Activated CD4-positive, alpha-beta memory T cell treated with anti-CD3 and anti-CD28 coated beads for 36 hours (primary cell): ENCODE results near the gene METTL25B. TPM values are rescaled to one million over a fixed set of nuclear protein-coding genes. Genes with fewer than 3 reads are reported as not detected.
A peak's percentile ranks its signal among the peaks of the same experiment; 100 is the strongest.

ENCODE experiments used
- CTCF ChIA-PET: fragments of 350-600 bp; sonication (Branson Sonifier 250); formaldehyde crosslinking; loops from one replicate; lab custom pipeline; 2021; ENCODE audit warnings: antibody characterized with exemption, inconsistent platforms; lab: Charles Lee
- POLR2A ChIA-PET: fragments of 350-600 bp; sonication (Branson Sonifier 250); formaldehyde crosslinking; loops from one replicate; lab custom pipeline; 2021; ENCODE audit warnings: antibody characterized with exemption; lab: Charles Lee
- DNase-seq: peaks from one replicate; pipeline ENCODE4 v3.0.0-alpha.2; 2020
- H3K27ac Mint-ChIP-seq: one replicate; pipeline ENCODE4 v1.8.0; 2021; ENCODE audit warnings: mixed read lengths
- H3K27me3 Mint-ChIP-seq: one replicate; pipeline ENCODE4 v1.8.0; 2021; ENCODE audit warnings: mixed read lengths
- H3K36me3 Mint-ChIP-seq: one replicate; pipeline ENCODE4 v1.8.0; 2021; ENCODE audit warnings: mixed read lengths
- H3K4me1 Mint-ChIP-seq: one replicate; pipeline ENCODE4 v1.8.0; 2021; ENCODE audit warnings: low read depth, mixed read lengths
- H3K4me3 Mint-ChIP-seq: one replicate; pipeline ENCODE4 v1.8.0; 2021; ENCODE audit warnings: mild to moderate bottlenecking, mixed read lengths
- H3K9me3 Mint-ChIP-seq: one replicate; pipeline ENCODE4 v1.8.0; 2021; ENCODE audit warnings: mixed read lengths
- intact Hi-C: fragments of 100-400 bp; cut with micrococcal nuclease; formaldehyde crosslinking; loops from one replicate; pipeline ENCODE4 v1.15.1; 2023
- total RNA-seq, 2 experiments: library from RNA; stranded (reverse); gene quantifications; one replicate each; pipeline ENCODE4 v1.2.3, GENCODE V29; 2021

The METTL25B gene
- total RNA-seq, 2 experiments from 2014 or later: 43.0 to 46.3 TPM

GRCh38 chr1:156743367-156744302 is 15.4 kb downstream of the METTL25B start:
- H3K4me3 Mint-ChIP-seq: no peak overlapping the region
- ChIA-PET CTCF (interaction anchor here (2.0 to 6.1 kb wide), 2 partner anchors 8 to 17 kb away, joined by 11 to 64 read pairs; partner anchors contain the start of gene HDGF), POLR2A (interaction anchor here (1.0 to 4.9 kb wide), 2 partner anchors 15 to 24 kb away, joined by 4 to 90 read pairs; partner anchors contain the start of genes ISG20L2, METTL25B and PRCC)
- DNase-seq: no peak
- H3K9me3 Mint-ChIP-seq: no peaks in the 10 kb centered on the region
- H3K36me3 Mint-ChIP-seq: peaks cover 61% of the 10 kb centered on the region
- H3K27me3 Mint-ChIP-seq: no peaks in the 10 kb centered on the region
- intact Hi-C loops: loop anchor here (5.0 kb wide), 3 partner anchors 74 to 886 kb away; partner anchors contain the start of genes GON4L, SH2D2A, SMG5 and SYT11
- H3K4me1 Mint-ChIP-seq: peaks cover 70% of the 10 kb centered on the region
- H3K27ac Mint-ChIP-seq: peak overlapping the region; percentile 95

- no peak for DNase-seq
- Mint-ChIP-seq H3K4me3 (no peak overlapping the region), H3K27ac (peak overlapping the region; percentile 95), H3K4me1 (peaks cover 71% of the 10 kb centered on the region), H3K36me3 (peaks cover 63% of the 10 kb centered on the region), H3K27me3 (no peaks in the 10 kb centered on the region), H3K9me3 (no peaks in the 10 kb centered on the region)
- CTCF ChIA-PET: interaction anchor here (2.3 to 6.1 kb wide), 1 partner anchor 18 kb away, joined by 16 to 64 read pairs; no protein-coding TSS in a partner anchor
- intact Hi-C loops: loop anchor here (5.0 kb wide), 3 partner anchors 73 to 887 kb away; partner anchors contain the start of genes GON4L, SH2D2A, SMG5 and SYT11
- POLR2A ChIA-PET: no interaction called here
Measured at GRCh38 chr1:156744344-156744743, 16.1 kb downstream of the METTL25B start.

GRCh38 chr1:156744786-156745419 is 16.6 kb downstream of the METTL25B start:
- intact Hi-C loops: loop anchor here (5.0 kb wide), 3 partner anchors 72 to 888 kb away; partner anchors contain the start of genes GON4L, SH2D2A, SMG5 and SYT11
- CTCF ChIA-PET: interaction anchor here (2.3 kb wide), 1 partner anchor 19 kb away, joined by 16 read pairs; no protein-coding TSS in a partner anchor

GRCh38 chr1:156745881-156746280 is 17.6 kb downstream of the METTL25B start:
- ChIA-PET POLR2A (no interaction called here), CTCF (interaction anchor here (1.1 to 2.3 kb wide), 2 partner anchors 20 to 114 kb away, joined by 3 to 16 read pairs; no protein-coding TSS in a partner anchor)
- intact Hi-C loops: no loop called here
- peaks cover 73% of the 10 kb centered on the region for H3K36me3 Mint-ChIP-seq
- H3K27me3 Mint-ChIP-seq: no peaks in the 10 kb centered on the region
- H3K27ac Mint-ChIP-seq: peak overlapping the region; percentile 94
- peaks cover 70% of the 10 kb centered on the region for H3K4me1 Mint-ChIP-seq
- H3K9me3 Mint-ChIP-seq: no peaks in the 10 kb centered on the region
- H3K4me3 Mint-ChIP-seq: peak overlapping the region; percentile 30
- no peak for DNase-seq

More at GRCh38 chr1:156744786-156745419, 16.6 kb downstream of the METTL25B start:
- DNase-seq: no peak
- H3K36me3 Mint-ChIP-seq: peaks cover 69% of the 10 kb centered on the region
- no peak overlapping the region for H3K4me3 Mint-ChIP-seq
- peak overlapping the region; percentile 94 for H3K27ac Mint-ChIP-seq
- H3K9me3 Mint-ChIP-seq: no peaks in the 10 kb centered on the region
- H3K4me1 Mint-ChIP-seq: peaks cover 70% of the 10 kb centered on the region
- POLR2A ChIA-PET: no interaction called here
- no peaks in the 10 kb centered on the region for H3K27me3 Mint-ChIP-seq

- ChIA-PET POLR2A (no interaction called here), CTCF (interaction anchor here (1.1 to 2.3 kb wide), 2 partner anchors 20 to 113 kb away, joined by 3 to 16 read pairs; no protein-coding TSS in a partner anchor)
- H3K9me3 Mint-ChIP-seq: no peaks in the 10 kb centered on the region
Measured at GRCh38 chr1:156746406-156746727, 18.1 kb downstream of the METTL25B start.

GRCh38 chr1:156746728-156747631 is 18.7 kb downstream of the METTL25B start:
- peak; percentile 76 for DNase-seq
- H3K4me1 Mint-ChIP-seq: peaks cover 63% of the 10 kb centered on the region
- H3K36me3 Mint-ChIP-seq: peaks cover 66% of the 10 kb centered on the region
- no peaks in the 10 kb centered on the region for H3K27me3 Mint-ChIP-seq
- intact Hi-C loops: no loop called here
- H3K9me3 Mint-ChIP-seq: no peaks in the 10 kb centered on the region
- ChIA-PET CTCF (interaction anchor here (1.1 to 2.3 kb wide), 3 partner anchors 21 to 113 kb away, joined by 3 to 17 read pairs (median 16); no protein-coding TSS in a partner anchor), POLR2A (interaction anchor here (0.7 to 1.0 kb wide), 2 partner anchors 19 to 242 kb away, joined by 3 to 6 read pairs; partner anchors contain the start of genes ISG20L2 and METTL25B)
- peak overlapping the region; percentile 93 for H3K4me3 Mint-ChIP-seq
- H3K27ac Mint-ChIP-seq: peak overlapping the region; percentile 94

More at GRCh38 chr1:156746406-156746727, 18.1 kb downstream of the METTL25B start:
- intact Hi-C loops: no loop called here
- no peaks in the 10 kb centered on the region for H3K27me3 Mint-ChIP-seq
- peak overlapping the region; percentile 94 for H3K27ac Mint-ChIP-seq
- peak overlapping the region; percentile 30 for H3K4me3 Mint-ChIP-seq
- peaks cover 68% of the 10 kb centered on the region for H3K4me1 Mint-ChIP-seq
- DNase-seq: no peak
- H3K36me3 Mint-ChIP-seq: peaks cover 70% of the 10 kb centered on the region

GRCh38 chr1:156747742-156748669 is 19.7 kb downstream of the METTL25B start:
- ChIA-PET CTCF (interaction anchor here (1.7 kb wide), 1 partner anchor 22 kb away, joined by 17 read pairs; no protein-coding TSS in a partner anchor), POLR2A (interaction anchor here (0.6 to 1.0 kb wide), 3 partner anchors 20 to 243 kb away, joined by 3 to 6 read pairs (median 3); partner anchors contain the start of genes ISG20L2 and METTL25B)
- Mint-ChIP-seq H3K36me3 (peaks cover 61% of the 10 kb centered on the region), H3K27ac (peak overlapping the region; percentile 94), H3K4me3 (peak overlapping the region; percentile 93), H3K4me1 (peaks cover 56% of the 10 kb centered on the region), H3K9me3 (no peaks in the 10 kb centered on the region), H3K27me3 (no peaks in the 10 kb centered on the region)
- peak; percentile 15 for DNase-seq
- intact Hi-C loops: no loop called here

GRCh38 chr1:156748670-156749418 is 20.6 kb downstream of the METTL25B start:
- Mint-ChIP-seq H3K4me3 (peak overlapping the region; percentile 93), H3K27me3 (no peaks in the 10 kb centered on the region), H3K4me1 (peaks cover 53% of the 10 kb centered on the region), H3K27ac (peak overlapping the region; percentile 94), H3K36me3 (peaks cover 54% of the 10 kb centered on the region), H3K9me3 (no peaks in the 10 kb centered on the region)
- intact Hi-C loops: no loop called here
- ChIA-PET CTCF (interaction anchor here (4.1 kb wide), 1 partner anchor 22 kb away, joined by 75 read pairs; the partner anchor contains the start of genes ISG20L2 and METTL25B), POLR2A (interaction anchor here (1.1 to 3.9 kb wide), 2 partner anchors 20 to 21 kb away, joined by 3 to 36 read pairs; partner anchors contain the start of genes ISG20L2 and METTL25B)
- peak; percentile 49 for DNase-seq

GRCh38 chr1:156749419-156750118 is 21.3 kb downstream of the METTL25B start:
- peak; percentile 26 for DNase-seq
- Mint-ChIP-seq H3K27me3 (no peaks in the 10 kb centered on the region), H3K36me3 (peaks cover 50% of the 10 kb centered on the region), H3K27ac (peak overlapping the region; percentile 94), H3K9me3 (no peaks in the 10 kb centered on the region), H3K4me3 (peak overlapping the region; percentile 93), H3K4me1 (peaks cover 48% of the 10 kb centered on the region)
- CTCF ChIA-PET: interaction anchor here (4.1 kb wide), 1 partner anchor 22 kb away, joined by 75 read pairs; the partner anchor contains the start of genes ISG20L2 and METTL25B
- POLR2A ChIA-PET: interaction anchor here (1.1 to 3.9 kb wide), 3 partner anchors 8 to 21 kb away, joined by 3 to 36 read pairs (median 11); partner anchors contain the start of genes ISG20L2, METTL25B and MRPL24
- intact Hi-C loops: loop anchor here (2.0 kb wide), 1 partner anchor 67 kb away; the partner anchor contains the start of gene SH2D2A
